Subcutaneous abdominal adipose tissue (tissue), 5 donors: Measurements from ENCODE around the gene ADARB1.

ENCODE experiments used
- H3K27ac ChIP-seq: one replicate; pipeline ENCODE4 v1.7.0; 2013; ENCODE audit warnings: low read depth, mild to moderate bottlenecking, inconsistent platforms, low read length, moderate library complexity
- H3K27me3 ChIP-seq, 5 donors: one replicate each; pipeline ENCODE4 v1.7.0; 2013; ENCODE audit warnings: low read length in 5 of 5, inconsistent platforms in 1 of 5; ENCODE audit not compliant: control insufficient read depth in 5 of 5, insufficient read depth in 4 of 5
- H3K36me3 ChIP-seq, 5 donors: one replicate each; pipeline ENCODE4 v1.7.0; 2013; ENCODE audit warnings: low read length in 5 of 5; ENCODE audit not compliant: control insufficient read depth in 5 of 5, insufficient read depth in 5 of 5
- H3K4me1 ChIP-seq, 5 donors: one replicate each; pipeline ENCODE4 v1.7.0; 2013; ENCODE audit warnings: low read length in 5 of 5, mild to moderate bottlenecking in 3 of 5, moderate library complexity in 1 of 5; ENCODE audit not compliant: control insufficient read depth in 5 of 5, insufficient read depth in 5 of 5
- H3K4me3 ChIP-seq, 5 donors: one replicate each; pipeline ENCODE4 v1.7.0; 2013; ENCODE audit warnings: low read length in 5 of 5, low read depth in 1 of 5
- H3K9ac ChIP-seq, 5 donors: one replicate each; pipeline ENCODE4 v1.7.0; 2013; ENCODE audit warnings: low read length in 5 of 5, mild to moderate bottlenecking in 4 of 5, moderate library complexity in 3 of 5
- H3K9me3 ChIP-seq, 5 donors: one replicate each; pipeline ENCODE4 v1.7.0; 2013; ENCODE audit warnings: low read length in 5 of 5; ENCODE audit not compliant: control insufficient read depth in 5 of 5
- donor health status: healthy.
- donor health status: healthy.
- donor health status: healthy.
- donor health status: healthy.
- donor health status: healthy.

ADARB1 gene

GRCh38 chr21:45180246-45180599, 105.8 kb downstream of the ADARB1 start:
- no peak overlapping the region for H3K4me3 ChIP-seq
- no peaks in the 10 kb centered on the region for H3K9me3 ChIP-seq

GRCh38 chr21:45182958-45183357, 108.6 kb downstream of the ADARB1 start:
- no peaks in the 10 kb centered on the region for H3K27me3 ChIP-seq
- H3K27ac ChIP-seq = no peak overlapping the region
- H3K36me3 ChIP-seq = peaks cover 35 to 76% (median 66%) of the 10 kb centered on the region in 5 donors
- H3K4me3 ChIP-seq = no peak overlapping the region
- H3K9ac ChIP-seq = no peak overlapping the region
- no peaks in the 10 kb centered on the region for H3K4me1 ChIP-seq
- peaks cover 14 to 20% (median 16%) of the 10 kb centered on the region in 5 donors for H3K9me3 ChIP-seq

More at GRCh38 chr21:45180246-45180599, 105.8 kb downstream of the ADARB1 start:
- Histone ChIP-seq H3K9ac (no peak overlapping the region), H3K4me1 (no peaks in the 10 kb centered on the region), H3K27me3 (no peaks in the 10 kb centered on the region), H3K27ac (no peak overlapping the region), H3K36me3 (peaks cover 12 to 71% (median 60%) of the 10 kb centered on the region in 5 donors)

GRCh38 chr21:45183852-45184251, 109.5 kb downstream of the ADARB1 start:
- H3K9ac ChIP-seq = no peak overlapping the region
- H3K4me1 ChIP-seq = no peaks in the 10 kb centered on the region
- H3K9me3 ChIP-seq = peaks cover 16 to 26% (median 18%) of the 10 kb centered on the region in 5 donors
- H3K36me3 ChIP-seq = peaks cover 40 to 73% (median 60%) of the 10 kb centered on the region in 5 donors
- H3K4me3 ChIP-seq = no peak overlapping the region
- H3K27ac ChIP-seq = no peak overlapping the region
- no peaks in the 10 kb centered on the region for H3K27me3 ChIP-seq

GRCh38 chr21:45184869-45185268, 110.5 kb downstream of the ADARB1 start:
- Histone ChIP-seq H3K4me3 (no peak overlapping the region), H3K4me1 (no peaks in the 10 kb centered on the region), H3K9me3 (peaks cover 16 to 30% (median 21%) of the 10 kb centered on the region in 5 donors), H3K27me3 (no peaks in the 10 kb centered on the region), H3K36me3 (peaks cover 50 to 74% (median 54%) of the 10 kb centered on the region in 5 donors), H3K27ac (no peak overlapping the region), H3K9ac (no peak overlapping the region)

GRCh38 chr21:45186709-45187108, 112.3 kb downstream of the ADARB1 start:
- no peaks in the 10 kb centered on the region for H3K27me3 ChIP-seq
- no peak overlapping the region for H3K4me3 ChIP-seq
- no peak overlapping the region for H3K9ac ChIP-seq
- H3K36me3 ChIP-seq = peaks cover 36 to 69% (median 52%) of the 10 kb centered on the region in 5 donors
- H3K4me1 ChIP-seq = no peaks in the 10 kb centered on the region
- H3K27ac ChIP-seq = no peak overlapping the region
- peaks cover 16 to 39% (median 22%) of the 10 kb centered on the region in 5 donors for H3K9me3 ChIP-seq

- H3K9ac ChIP-seq = no peak overlapping the region
- peak overlapping the region in 1 of 5 donors; percentile 22 for H3K4me3 ChIP-seq
- no peaks in the 10 kb centered on the region for H3K4me1 ChIP-seq
- no peak overlapping the region for H3K27ac ChIP-seq
- no peaks in the 10 kb centered on the region for H3K27me3 ChIP-seq
- H3K36me3 ChIP-seq = peaks cover 34 to 67% (median 49%) of the 10 kb centered on the region in 5 donors
- peaks cover 16 to 39% (median 22%) of the 10 kb centered on the region in 5 donors for H3K9me3 ChIP-seq
These were observed 113.3 kb downstream of the ADARB1 start for GRCh38 chr21:45187646-45188045.

GRCh38 chr21:45190013-45190412, 115.6 kb downstream of the ADARB1 start:
- Histone ChIP-seq H3K4me3 (no peak overlapping the region), H3K9ac (no peak overlapping the region), H3K9me3 (peaks cover 16 to 39% (median 22%) of the 10 kb centered on the region in 5 donors), H3K27ac (no peak overlapping the region), H3K27me3 (no peaks in the 10 kb centered on the region), H3K4me1 (no peaks in the 10 kb centered on the region), H3K36me3 (peaks cover 30 to 57% (median 47%) of the 10 kb centered on the region in 5 donors)

GRCh38 chr21:45192332-45192731, 118.0 kb downstream of the ADARB1 start:
- Histone ChIP-seq H3K27ac (no peak overlapping the region), H3K9me3 (peaks cover 6 to 24% (median 13%) of the 10 kb centered on the region in 5 donors), H3K4me1 (no peaks in the 10 kb centered on the region), H3K36me3 (peaks cover 14 to 42% (median 31%) of the 10 kb centered on the region in 5 donors), H3K27me3 (no peaks in the 10 kb centered on the region), H3K4me3 (no peak overlapping the region), H3K9ac (no peak overlapping the region)

- Histone ChIP-seq H3K4me3 (no peak overlapping the region), H3K36me3 (peaks cover 6 to 25% (median 15%) of the 10 kb centered on the region in 5 donors), H3K9me3 (no peaks in the 10 kb centered on the region), H3K9ac (no peak overlapping the region), H3K4me1 (peaks cover 0 to 11% (median 2%) of the 10 kb centered on the region in 5 donors), H3K27me3 (no peaks in the 10 kb centered on the region), H3K27ac (no peak overlapping the region)
These were observed 122.2 kb downstream of the ADARB1 start for GRCh38 chr21:45196620-45197019.

- Histone ChIP-seq H3K27ac (no peak overlapping the region), H3K4me1 (peaks cover 0 to 11% (median 2%) of the 10 kb centered on the region in 5 donors), H3K27me3 (no peaks in the 10 kb centered on the region), H3K4me3 (no peak overlapping the region), H3K9me3 (no peaks in the 10 kb centered on the region), H3K9ac (no peak overlapping the region), H3K36me3 (peaks cover 0 to 38% (median 31%) of the 10 kb centered on the region in 5 donors)
These were observed 124.8 kb downstream of the ADARB1 start for GRCh38 chr21:45199201-45199600.
